ENCODE results near the gene TSTD2. TPM values are rescaled to one million over a fixed set of nuclear protein-coding genes. Genes with fewer than 3 reads are reported as not detected.

The TSTD2 gene
- 16.4 and 17.0 TPM in 2 replicates for total RNA-seq

DNA sequence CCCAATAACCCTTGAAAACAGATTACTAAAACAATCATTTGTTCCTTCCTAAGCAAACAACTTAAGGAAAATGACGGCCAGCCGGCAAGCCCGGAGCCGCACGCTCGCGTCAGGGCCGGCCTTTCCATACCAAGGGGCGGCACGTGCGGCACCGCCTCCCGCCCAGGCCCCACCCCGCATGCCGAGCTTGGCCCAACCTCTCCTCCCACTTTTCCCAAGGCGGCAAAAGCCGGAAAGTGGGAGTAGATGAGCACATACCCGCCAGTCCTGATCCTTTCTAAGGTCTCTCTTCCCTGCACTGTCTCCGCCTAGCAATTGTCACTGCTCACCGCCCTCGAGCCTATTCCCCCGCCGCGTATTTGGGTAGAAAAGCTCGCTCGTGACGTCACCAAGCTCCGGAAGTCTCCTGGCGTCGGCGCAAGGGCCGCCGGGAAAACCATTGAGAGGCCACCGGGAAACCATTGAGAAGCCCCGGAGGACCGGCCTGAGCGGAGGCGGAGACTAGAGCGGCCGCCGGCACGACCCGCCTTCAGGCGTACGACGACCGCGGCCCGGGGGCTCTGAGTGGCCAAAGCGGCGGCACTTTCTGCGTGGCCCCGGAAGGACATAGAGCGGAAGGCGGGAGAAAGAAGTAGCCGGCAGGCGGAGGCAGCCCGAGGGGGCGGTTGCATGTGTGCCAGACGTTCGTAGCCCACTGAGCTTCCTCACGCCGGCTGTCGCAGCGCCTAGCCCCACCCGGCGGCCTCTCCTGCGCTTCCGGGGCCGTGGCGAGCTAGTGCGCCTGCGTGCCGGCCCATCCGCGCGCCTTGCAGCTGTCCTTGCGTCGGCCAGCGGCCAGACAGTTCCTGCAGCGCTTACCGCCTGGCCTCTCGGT, at the start of gene TSTD2, which contains the start of gene NCBP1:
TSS of gene TSTD2 (minus strand) at position 384 of the 874 bp plus-strand sequence. CDS start 5,806 bp downstream, outside the sequence.
TSS of gene NCBP1 (plus strand) at position 837 of the 874 bp plus-strand sequence. CDS start 61 bp downstream, outside the sequence.

Other genes with a start within 250 kb of the TSTD2 start
- gene TDRD7, start 221.3 kb downstream of the TSTD2 start, total RNA-seq: 17.1 and 18.2 TPM in 2 replicates
- gene TMOD1, start 131.7 kb downstream of the TSTD2 start, total RNA-seq: 0.27 and 1.2 TPM in 2 replicates
- gene NCBP1, start 453 bp upstream of the TSTD2 start, total RNA-seq: 69.3 and 72.0 TPM in 2 replicates
- 12.9 and 15.8 TPM in 2 replicates for gene XPA, start 64.0 kb upstream of the TSTD2 start, total RNA-seq
- gene FOXE1, start 219.9 kb upstream of the TSTD2 start, total RNA-seq: not detected in 2 replicates